NCI-H2107 (cell line): Measurements from ENCODE around the gene SPEF1.
"Not testable (repeated sequence)": the region's sequence is repeated elsewhere in the genome, so short reads cannot be mapped to it uniquely, and the experiment has no call there.

Experiments
- DNase-seq: peaks from one replicate; lab custom pipeline; 2025; lab: John Stamatoyannopoulos, UW

SPEF1 gene

DNA sequence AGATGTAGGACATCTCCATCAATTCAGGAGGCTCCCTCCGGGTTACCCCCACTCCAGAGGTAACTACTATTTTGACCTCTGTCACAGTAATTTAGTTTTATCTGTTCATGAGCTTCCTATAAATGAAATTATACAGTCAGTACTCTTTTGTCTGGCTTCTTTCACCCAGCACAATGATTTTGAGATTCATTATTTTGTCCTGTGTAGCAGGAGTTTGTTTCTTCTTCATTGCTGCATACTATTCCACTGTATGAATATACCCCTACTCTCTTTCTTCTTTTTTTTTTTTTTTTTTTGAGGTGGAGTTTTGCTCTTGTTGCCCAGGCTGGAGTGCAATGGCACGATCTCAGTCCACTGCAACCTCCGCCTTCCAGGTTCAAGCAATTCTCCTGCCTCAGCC lies 27.3 kb upstream of the SPEF1 start:
- no peak for DNase-seq

DNA sequence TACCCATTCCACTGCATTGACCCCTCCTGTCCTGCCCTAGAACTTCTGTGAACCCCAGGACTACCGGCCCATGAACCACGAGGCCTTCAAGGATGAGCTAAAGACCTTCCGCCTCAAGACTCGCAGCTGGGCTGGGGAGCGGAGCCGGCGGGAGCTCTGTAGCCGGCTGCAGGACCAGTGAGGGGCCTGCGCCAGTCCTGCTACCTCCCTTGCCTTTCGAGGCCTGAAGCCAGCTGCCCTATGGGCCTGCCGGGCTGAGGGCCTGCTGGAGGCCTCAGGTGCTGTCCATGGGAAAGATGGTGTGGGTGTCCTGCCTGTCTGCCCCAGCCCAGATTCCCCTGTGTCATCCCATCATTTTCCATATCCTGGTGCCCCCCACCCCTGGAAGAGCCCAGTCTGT lies 23.5 kb upstream of the SPEF1 start:
- DNase-seq = no peak

DNA sequence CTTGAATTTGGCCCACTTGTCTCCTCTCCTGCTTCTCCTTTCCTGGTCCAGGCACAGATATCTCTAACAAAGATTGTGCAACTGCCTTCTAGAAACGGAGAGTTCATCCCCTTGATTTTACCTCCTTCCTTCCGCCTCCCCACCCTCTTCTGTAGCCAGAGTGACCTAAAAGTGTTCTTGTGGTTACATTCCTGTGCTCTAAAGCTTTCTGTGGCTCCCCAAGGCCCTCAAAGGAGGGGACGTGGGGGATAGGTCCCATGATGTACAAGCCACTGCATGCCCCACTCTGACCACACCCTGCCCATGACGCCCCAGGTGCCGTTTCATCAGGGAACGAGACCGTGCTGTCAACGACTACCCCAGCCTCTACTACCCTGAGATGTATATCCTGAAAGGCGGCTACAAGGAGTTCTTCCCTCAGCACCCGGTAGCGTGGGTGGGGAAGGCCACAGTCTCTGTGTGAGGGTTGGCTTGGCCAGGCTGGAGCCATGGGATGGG lies 23.1 kb upstream of the SPEF1 start:
- no peak for DNase-seq

DNA sequence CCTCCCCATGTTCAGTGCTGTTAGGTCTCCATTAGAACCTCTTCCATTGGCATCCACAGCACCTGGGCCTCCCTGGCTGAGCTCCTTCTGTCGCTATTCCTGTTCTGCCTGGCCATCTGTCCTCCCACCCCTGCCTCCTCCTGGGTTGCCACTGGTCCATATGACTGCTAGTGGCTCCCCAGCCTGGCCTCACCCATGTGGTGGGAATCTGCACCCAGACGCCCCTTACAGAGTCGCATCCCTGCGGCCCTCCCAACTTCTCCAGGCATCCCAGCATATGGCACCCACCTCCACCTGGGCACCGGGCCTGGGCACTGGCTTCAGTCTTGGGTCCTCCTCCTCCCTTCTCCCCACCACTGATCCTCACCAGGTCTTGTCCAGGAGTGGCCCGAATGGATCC lies 22.6 kb upstream of the SPEF1 start:
- no peak for DNase-seq

DNA sequence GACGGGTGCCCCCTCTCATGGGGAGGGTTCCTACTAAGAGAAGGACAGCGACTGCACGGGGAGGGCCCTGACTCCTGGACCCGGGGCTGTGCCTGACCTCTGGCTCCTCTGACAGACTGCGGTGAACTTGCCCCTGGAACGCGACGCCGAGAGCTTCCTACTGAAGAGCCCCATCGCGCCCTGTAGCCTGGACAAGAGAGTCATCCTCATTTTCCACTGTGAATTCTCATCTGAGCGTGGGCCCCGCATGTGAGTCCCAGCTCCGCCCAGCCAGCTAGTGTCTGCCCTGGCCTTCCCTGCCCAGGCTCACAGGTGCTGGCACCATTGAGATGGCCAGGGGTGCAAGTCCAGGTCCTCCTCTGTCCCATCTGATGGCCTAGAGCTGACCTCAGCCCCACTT lies 22.0 kb upstream of the SPEF1 start:
- no peak for DNase-seq

DNA sequence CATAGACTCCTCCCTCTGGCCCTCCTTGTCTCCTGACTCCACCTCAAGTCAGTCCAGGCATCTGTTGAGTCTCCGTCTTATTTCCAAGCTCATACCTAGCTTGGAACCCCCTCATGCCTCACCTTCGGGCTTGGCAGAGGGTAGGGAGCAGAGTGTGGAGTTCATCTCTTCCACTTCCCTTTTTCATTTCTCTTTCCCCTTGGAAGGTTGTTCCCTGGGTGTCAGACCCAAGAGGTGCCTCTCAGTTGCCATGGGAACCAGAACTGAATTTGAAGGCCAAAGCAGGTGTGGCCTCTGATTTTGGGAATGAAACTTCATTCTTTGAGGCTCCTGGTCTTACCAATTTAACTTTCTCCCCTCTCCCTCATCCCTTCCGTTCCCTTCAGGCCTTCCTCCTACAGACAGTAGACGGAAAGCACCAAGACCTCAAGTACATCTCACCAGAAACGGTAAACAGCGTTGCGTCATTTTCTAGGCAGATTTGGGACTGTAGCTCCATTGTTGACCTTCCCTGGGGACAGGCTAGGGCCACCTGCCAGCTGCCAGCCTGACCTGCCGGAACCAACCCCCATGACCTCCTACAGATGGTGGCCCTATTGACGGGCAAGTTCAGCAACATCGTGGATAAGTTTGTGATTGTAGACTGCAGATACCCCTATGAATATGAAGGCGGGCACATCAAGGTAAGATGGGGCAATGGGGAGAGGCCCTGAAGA lies 21.4 kb upstream of the SPEF1 start:
- DNase-seq = no peak

DNA sequence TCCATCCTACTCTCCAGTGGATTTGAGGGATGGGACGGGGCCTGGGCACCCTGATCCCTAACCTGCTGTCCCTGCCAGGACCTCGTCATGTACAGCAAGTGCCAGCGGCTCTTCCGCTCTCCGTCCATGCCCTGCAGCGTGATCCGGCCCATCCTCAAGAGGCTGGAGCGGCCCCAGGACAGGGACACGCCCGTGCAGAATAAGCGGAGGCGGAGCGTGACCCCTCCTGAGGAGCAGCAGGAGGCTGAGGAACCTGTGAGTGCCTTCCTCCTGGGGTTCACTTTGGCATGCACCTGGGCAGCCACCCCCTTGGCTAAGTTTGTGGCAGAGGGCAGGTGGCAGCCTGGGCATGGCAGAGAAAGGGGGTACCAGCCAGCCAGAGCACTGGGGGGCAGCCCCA lies 20.6 kb upstream of the SPEF1 start:
- DNase-seq = no peak

DNA sequence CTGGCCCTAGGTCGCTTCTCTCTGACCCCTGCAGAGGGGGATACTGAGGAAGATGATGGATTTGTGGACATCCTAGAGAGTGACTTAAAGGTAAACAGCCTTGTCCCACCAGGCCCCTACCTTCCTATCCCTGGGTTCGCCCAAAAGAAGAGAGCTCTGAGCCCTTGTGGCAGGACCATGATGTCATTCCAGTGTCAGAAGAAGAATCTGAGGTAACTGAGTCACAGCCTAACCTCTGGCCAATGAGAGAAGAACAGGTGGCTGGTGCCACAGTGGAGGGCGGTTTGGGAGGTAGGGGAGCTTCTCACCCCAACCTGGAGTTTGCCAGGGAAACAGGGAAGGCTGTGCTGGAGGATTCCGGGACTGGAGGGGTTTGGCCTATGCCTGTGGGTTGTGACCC lies 20.1 kb upstream of the SPEF1 start:
- DNase-seq = no peak

DNA sequence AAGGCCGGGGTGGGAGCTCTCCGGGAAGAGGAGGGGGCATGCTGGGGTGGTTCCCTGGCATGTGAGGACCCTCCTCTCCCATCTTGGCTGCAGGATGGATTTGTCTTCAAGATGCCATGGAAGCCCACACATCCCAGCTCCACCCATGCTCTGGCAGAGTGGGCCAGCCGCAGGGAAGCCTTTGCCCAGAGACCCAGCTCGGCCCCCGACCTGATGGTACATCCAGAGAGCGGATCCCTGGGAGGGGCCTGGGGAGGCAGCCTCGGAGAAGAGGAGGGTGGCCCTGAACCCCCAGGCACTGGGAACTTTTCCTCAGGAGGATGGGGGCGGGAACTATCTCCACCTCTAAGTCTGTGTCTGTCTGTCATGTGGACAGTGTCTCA lies 19.6 kb upstream of the SPEF1 start:
- DNase-seq = no peak

DNA sequence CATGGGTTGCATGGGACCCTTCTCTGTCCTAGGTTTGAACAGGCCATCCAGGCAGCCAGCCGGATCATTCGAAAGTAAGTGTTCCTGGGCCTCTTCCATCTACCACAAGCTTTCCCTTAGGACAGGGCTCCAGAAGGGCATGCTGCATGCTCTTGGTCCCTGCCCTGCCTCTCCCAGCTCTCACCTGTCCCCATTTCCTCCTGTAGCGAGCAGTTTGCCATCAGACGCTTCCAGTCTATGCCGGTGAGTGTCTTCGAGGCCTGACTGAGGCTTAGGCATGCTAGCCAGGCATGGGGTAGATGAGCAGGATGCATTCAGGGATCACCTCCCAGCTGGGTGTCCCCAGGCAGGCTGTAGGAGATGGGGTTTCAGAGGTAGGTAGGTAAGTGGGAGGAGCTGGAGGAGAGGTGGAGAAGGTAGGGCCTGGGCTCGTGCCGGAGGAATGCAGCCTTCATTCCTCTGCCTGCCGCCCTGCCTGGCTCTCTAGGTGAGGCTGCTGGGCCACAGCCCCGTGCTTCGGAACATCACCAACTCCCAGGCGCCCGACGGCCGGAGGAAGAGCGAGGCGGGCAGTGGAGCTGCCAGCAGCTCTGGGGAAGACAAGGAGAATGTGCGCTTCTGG lies 19.1 kb upstream of the SPEF1 start:
- no peak for DNase-seq

DNA sequence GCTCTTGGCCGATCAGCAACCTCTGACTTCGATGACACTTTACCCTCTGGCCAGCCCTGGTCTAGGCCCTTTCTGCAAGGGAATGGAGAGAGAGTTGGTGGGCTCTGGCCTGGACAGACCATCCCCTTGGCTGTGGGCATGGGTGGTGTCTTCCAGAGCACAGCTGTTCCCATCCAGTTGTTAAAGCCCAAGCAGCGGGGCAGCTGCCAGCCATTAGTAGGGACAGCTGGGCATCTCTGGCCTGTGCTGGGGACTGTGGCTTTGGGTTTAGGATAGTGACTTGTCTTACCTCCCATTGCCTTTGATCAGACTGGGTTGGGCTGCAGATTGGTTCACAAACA lies 17.6 kb upstream of the SPEF1 start:
- no peak for DNase-seq

DNA sequence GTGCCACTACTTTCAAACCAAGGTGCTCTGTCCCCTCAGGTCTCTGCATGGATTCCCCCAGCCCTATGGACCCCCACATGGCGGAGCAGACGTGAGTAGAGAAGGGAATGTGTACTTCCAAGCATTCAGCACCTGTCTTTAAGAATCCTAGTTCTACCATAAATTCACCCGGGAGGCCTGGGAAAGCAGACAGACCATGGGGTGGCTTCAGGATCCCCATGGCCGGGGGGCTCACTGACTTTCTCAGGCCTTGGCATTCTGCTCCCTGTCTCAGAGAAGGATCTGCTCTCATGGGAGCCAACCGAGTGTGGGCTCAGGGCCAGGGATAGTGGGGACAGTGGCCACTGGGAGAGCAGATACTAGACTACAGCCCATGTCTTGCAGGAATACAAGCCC lies 17.1 kb upstream of the SPEF1 start:
- DNase-seq = no peak

DNA sequence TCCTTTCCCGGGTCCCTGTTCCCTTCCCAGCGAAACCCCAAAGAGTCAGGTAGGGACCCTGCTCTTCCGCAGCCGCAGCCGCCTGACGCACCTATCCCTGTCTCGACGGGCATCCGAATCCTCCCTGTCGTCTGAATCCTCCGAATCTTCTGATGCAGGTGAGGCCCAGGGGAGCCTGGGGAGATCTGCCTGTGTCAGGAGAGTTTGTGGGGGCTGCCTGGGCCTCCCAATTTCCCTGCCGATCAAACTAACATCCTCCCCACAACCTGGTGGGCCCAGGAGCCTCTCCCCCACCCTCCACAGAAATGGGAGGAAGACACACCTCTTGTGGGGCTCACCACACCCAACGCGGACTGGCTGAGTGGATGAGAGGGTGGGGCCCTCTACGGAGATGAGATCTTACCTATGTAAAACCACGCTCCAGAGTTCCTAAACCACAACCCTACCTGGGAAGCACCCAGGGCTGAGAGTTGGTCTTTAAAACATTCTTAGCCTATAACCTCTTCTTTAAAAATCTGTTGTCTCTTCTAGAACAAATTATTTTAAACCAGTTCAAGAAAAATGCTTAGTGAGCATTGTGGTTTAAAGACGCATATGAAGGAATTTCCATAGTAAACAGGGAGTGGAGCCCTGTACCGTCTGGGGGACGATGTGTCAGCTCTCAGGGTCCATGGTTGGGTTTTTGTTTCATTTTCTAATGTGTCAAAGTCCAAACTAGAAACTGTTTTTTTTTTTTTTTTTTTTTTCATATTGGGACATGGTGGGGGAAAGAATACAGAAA lies 16.5 kb upstream of the SPEF1 start:
- DNase-seq = no peak

DNA sequence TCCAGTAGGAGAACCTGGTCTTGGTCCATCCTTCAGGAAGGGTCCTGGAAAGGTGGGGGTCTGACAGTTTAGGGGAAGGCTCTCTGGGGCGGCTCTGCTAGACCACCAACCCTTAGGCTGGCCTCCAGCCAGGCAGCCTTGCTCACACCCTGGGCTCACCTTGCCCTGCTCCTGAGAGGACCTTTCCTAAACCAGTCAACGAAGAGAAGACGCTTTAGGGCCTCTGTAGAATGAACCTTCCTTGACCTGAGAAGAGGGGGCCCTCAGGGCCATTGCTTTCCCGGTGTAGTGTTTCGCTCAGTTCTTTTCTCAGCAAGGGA lies 15.9 kb upstream of the SPEF1 start:
- no peak for DNase-seq

DNA sequence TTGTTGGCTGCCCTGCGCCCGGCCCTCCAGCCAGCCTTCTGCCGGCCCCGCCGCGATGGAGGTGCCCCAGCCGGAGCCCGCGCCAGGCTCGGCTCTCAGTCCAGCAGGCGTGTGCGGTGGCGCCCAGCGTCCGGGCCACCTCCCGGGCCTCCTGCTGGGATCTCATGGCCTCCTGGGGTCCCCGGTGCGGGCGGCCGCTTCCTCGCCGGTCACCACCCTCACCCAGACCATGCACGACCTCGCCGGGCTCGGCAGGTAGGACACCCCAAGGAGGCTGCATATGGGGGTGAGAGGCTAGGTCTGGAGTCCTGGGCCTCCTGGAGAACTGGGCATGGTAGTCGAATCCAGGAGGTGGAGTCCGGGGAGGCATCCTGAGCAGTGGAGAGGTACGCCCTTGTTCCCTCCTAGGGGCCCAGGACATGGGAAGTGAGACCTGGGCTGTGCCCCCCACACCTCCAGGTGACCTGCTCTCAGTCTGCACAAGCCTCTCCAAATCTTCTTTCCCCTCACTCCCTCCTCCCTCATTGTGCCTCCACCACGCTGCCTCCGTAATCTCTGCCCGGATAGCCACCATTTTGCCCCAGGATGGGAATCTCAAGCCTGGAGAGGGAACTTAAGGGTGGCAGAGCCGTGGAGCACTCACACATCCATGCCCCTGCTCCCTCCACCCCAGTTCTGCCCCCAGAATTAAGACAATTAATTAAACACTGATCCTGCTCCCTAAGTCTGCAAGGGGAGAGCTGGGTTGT lies 15.4 kb upstream of the SPEF1 start:
- no peak for DNase-seq

DNA sequence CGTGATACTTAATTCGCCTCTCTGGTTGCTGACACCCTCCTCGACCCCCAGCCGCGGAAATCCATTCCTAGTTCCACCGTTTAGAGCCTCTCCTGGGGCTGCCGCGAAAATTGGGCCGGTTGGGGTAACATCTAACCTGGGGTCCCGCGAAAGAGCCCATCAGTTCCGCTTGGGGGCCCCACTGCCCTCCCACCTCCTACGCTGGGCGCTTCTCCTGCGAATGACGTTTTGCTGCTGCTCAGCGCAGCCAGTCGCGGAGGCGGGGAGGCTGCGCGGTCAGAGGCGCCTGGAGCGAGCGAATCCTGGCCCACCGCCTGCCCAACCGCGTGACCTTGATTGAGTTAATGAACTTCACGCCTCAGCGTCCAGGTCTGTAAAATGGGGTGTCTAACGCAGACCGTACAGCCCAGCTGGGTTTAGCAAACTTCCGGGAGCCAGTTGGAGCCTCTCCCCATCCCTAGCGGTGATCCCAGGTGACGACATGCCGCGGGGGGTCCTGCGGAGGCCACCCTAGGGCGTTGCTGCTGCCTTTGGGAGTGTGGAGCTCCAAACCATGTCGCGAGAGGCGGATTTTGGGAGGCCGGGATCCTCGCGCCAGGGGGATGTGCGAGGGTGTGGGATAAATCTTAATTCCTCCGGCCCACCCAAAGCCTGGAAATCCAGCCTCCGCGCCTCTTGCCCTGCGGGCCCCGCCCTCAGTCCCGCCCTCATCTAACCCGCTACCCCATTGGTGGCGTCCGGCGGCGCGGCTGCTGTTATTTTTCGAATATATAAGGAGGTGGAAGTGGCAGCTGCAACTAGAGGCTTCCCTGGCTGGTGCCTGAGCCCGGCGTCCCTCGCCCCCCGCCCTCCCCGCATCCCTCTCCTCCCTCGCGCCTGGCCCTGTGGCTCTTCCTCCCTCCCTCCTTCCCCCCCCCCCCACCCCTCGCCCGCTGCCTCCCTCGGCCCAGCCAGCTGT lies 14.5 kb upstream of the SPEF1 start, which contains the start of gene CDC25B:
CDC25B (plus strand) TSS at position 800 of the 958 bp plus-strand sequence. CDS start 222 bp downstream, outside the sequence.
- DNase-seq = peak; percentile 76

DNA sequence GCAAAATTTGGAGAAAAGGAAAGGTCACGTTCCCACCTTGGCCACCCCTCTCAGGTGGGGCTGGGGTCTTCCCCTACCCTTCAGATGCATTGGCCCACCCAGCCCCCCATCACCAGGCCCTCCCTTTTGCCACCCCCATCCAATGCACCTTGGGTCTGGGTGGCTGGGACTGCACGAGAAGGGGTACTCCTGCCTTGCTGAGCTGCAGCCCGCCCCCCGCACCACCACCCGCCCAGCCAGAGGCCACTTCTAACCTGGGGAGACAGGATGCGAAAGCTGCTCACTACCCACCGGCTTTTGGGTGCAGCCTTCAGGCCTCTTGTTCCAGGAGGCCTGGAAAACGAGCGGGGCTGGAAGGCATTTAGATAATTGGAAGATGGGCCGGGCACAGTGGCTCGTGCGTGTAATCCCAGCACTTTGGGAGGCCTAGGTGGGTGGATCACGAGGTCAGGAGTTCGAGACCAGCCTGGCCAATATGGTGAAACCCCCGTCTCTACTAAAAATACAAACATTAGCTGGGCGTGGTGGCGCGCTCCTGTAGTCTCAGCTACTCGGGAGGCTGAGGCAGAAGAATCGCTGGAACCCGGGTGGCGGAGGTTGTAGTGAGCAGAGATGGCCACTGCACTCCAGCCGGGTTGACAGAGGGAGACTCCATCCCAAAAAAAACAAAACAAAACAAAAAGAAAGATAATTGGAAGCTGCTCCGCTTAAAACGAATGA lies 13.6 kb upstream of the SPEF1 start:
- no peak for DNase-seq

DNA sequence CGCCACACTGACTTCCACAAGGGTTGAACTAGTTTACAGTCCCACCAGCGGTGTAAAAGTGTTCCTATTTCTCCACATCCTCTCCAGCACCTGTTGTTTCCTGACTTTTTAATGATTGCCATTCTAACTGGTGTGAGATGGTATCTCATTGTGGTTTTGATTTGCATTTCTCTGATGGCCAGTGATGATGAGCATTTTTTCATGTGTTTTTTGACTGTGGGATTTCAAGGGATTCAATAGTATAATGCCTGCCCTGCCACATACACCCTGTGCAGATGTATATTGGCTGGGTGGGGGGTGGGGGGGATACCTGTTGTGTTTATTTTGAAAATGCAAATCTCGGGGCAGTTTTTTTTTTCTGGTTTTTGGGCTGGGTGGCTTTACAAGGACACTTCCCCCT lies 12.9 kb upstream of the SPEF1 start:
- DNase-seq = not testable (repeated sequence)

DNA sequence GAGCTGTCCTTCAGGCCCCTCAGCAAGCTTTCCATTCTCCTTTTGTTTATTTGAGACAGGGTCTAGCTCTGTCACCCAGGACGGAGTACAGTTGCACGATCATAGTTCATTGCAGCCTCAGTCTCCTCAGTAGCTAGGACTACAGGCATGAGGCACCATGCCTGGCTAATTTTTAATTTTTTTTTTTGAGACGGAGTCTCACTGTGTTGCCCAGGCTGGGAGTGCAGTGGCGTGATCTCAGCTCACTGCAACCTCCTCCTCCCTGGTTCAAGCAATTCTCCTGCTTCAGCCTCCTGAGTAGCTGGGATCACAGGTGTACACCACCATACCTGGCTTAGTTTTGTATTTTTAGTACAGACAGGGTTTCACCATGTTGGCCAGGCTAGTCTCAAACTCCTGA lies 8.0 kb upstream of the SPEF1 start:
- DNase-seq = not testable (repeated sequence)

DNA sequence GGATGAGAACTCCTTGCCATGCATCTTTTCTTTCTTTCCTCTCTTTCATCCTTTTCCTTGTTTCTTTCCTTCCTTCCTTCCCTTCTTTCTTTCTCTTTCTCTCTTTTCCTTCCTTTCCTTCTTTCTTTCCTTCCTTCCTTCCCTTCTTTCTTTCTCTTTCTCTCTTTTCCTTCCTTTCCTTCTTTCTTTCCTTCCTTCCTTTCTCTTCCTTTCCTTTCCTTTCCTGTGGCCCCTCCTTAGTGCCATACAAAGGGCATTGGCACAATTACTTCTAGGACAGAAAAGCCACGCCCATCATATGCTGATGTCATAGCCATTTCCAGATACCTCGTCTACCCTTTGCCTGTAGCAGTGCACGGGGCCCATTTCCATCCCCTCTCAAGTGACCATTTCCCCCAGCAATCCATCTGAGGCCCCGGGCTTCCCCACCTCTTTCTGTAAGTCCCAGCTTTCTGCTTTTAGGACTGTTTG lies 7.5 kb upstream of the SPEF1 start:
- no peak for DNase-seq
